Measurements from ENCODE around the gene PHF19.
A peak's percentile ranks its signal among the peaks of the same experiment; 100 is the strongest.

The PHF19 gene

GRCh38 chr9:120912958-120913646 is 36.1 kb upstream of the PHF19 start:
- no peak for DNase-seq

GRCh38 chr9:120911295-120911837 is 34.4 kb upstream of the PHF19 start:
- no peak for DNase-seq

GRCh38 chr9:120910643-120911042 is 33.7 kb upstream of the PHF19 start:
- no peak for DNase-seq

- DNase-seq = peak; percentile 57
Measured at GRCh38 chr9:120909904-120910303, 32.9 kb upstream of the PHF19 start.

GRCh38 chr9:120905315-120906164 is 28.6 kb upstream of the PHF19 start:
- DNase-seq = no peak

GRCh38 chr9:120904978-120905301 is 28.0 kb upstream of the PHF19 start:
- DNase-seq = no peak

GRCh38 chr9:120904061-120904977 is 27.3 kb upstream of the PHF19 start:
- peak; percentile 46 for DNase-seq

- DNase-seq = no peak
Measured at GRCh38 chr9:120902569-120903535, 25.9 kb upstream of the PHF19 start.

- no peak for DNase-seq
Measured at GRCh38 chr9:120901755-120902568, 25.0 kb upstream of the PHF19 start.

- DNase-seq = no peak
Measured at GRCh38 chr9:120900824-120901223, 23.8 kb upstream of the PHF19 start.

- DNase-seq = no peak
Measured at GRCh38 chr9:120899490-120900068, 22.6 kb upstream of the PHF19 start.

GRCh38 chr9:120898396-120898795 is 21.4 kb upstream of the PHF19 start:
- DNase-seq = no peak

- no peak for DNase-seq
Measured at GRCh38 chr9:120895951-120896350, 19.0 kb upstream of the PHF19 start.

- DNase-seq = no peak
Measured at GRCh38 chr9:120894321-120895148, 17.5 kb upstream of the PHF19 start.

GRCh38 chr9:120893611-120894307 is 16.8 kb upstream of the PHF19 start:
- DNase-seq = no peak

GRCh38 chr9:120892748-120893610 is 16.0 kb upstream of the PHF19 start:
- peak; percentile 60 for DNase-seq

GRCh38 chr9:120891884-120892747 is 15.1 kb upstream of the PHF19 start:
- DNase-seq = no peak
